HG02852 (cell line): ENCODE results near the gene RALGPS1.

ENCODE experiments used
- ATAC-seq: cut with Tn5 transposase; IDR thresholded peaks from one replicate; pipeline ENCODE4 v1.9.1; 2021; ENCODE audit warnings: mild to moderate bottlenecking, moderate library complexity; ENCODE audit not compliant: unreplicated experiment

Gene RALGPS1

DNA sequence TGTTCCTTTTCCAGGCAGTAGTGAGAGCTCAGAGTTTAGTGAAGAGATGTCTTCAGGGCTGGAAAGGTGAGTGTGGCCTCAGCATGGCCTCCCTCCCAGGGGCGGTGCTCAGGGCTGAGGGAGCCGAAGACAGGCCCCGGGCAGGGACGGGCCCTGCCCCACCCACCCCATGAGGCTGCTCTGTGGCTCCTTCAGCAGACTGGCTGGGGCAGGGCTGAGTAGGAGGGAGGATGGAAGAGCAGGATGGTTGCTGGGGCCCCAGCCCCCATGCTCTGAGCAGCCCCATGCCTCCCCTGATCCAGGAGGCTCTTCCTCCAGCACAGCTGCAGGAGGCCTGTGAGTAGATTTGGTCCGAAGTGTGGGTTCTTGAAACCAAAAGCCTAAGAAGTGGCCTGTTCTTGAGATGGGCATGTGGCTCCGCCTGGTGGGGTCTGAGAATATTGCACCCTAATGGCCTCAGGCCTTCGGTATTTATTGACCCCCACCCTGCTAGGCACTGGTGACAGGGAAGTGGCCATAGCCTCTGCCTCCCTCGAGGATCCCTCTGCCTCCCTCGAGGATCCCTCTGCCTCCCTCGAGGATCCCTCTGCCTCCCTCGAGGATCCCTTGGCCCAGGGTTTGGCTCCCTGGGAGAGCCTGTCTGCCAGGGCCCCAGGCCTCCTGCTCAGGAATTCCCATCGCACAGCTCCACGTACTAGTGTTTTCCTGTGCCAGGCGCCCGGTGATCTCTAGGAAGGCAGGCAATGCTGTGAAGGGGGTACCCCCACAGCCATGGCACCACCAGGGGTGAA, 284.6 kb downstream of the RALGPS1 start:
- no peak for ATAC-seq

DNA sequence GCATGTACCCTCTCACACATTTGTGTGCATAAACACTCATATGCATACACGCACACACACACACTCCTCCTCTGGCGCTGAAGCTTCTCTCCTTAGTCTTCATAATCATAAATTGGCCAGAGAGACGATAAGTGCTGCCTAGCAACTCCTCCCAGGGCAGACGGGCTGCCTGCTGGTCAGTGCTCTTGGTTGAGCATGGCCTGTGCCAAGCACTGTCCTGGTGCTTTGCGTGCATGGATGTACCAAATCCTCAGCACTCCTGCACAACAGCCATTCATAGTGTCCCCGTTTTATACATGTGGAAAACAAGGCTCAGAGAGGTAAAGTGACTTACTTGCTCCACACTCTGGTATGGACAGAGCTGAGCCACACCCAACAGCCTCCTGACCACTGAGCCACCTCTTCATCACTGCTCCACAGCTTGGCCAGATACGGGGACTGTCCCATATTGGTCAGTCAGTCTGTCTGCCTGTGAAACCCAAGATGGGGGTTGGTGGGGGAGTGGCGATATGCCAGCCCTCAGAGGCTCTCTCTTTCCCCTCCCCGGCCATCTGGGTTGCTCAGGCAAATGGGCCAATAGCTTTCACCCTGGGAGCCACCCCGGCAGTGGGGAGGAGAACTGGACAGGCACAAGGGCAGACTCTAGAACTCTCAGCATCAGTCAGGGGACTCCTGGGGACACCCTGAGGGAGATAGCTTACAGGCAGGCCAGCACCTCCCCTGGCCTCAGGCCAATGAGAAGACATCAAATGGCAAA, 285.7 kb downstream of the RALGPS1 start:
- no peak for ATAC-seq

DNA sequence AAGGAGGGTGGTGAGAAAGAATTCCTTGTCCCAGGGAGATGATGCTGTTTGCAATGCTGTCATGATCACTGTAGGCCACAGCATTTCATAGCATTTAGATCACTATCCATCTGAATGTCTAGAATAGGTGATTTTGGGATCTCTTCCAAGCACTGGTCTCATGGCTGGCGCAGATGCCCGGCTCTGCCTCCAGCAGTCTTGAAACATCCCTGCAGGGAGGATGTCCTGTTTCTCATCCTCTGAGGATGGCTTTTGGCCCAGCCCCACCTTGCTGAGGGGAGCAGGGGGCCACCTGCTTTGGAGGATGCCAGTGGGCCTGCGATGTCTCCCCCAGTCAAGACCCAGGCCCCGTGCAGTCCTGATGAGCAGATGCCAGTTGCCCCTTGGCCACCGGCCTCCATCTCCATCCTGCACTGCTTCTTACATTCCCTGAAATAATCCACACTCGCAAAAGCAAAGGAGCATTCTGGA, 286.5 kb downstream of the RALGPS1 start:
- no peak for ATAC-seq

DNA sequence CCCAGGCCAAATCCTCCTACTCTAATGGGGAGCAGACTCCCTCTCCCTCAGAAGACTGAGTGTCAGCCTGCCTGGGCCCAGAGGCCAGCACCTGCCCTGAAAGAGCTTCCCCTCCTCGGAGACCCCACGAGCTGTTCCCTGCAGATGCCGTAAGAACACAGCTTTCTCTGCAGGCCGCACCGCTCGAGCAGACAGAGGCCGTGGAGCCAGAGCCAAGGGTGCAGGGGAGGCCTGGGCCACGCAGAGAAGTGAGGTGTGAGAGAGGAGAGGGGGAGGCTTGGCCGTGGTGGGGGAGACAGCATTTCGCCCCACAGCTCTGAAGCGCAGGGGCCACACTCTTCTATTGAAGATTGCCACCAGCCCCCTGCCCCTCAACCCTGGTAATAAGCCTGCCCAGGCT, 287.1 kb downstream of the RALGPS1 start:
- no peak for ATAC-seq

DNA sequence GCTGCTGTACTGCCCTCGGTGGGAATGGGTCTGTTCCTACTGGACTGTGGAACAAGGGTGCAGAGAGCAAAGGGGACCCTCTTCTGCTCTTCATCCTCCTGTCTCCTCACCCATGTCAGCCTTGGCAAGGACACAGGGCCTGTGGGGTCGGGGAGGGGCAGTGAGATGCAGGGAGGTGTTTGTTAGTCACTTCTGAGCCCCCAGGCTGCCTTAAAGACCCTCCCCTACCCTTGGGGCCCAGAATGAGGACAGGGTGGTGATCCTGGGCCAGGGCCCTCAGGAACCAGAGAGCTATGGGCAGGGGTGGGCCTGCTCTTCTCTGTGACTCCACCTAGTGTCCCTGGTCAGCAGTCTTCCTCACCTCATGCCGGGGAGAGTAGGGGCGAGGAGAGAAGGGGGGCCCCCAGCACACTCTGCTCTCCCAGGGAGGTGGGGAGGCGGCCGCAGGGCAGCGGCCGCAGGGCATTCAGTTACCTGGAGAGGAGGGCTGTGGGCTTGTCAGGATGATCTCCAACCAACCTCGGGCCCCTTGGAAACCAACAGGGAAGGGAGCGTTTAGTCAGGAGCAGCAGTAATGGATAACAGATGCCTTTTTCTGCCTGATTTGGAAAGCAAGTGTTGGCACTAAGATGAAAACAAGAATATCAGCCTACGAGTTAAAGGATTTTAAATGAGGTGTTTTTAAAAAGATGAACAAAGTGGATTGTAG, 288.0 kb downstream of the RALGPS1 start:
- no peak for ATAC-seq

DNA sequence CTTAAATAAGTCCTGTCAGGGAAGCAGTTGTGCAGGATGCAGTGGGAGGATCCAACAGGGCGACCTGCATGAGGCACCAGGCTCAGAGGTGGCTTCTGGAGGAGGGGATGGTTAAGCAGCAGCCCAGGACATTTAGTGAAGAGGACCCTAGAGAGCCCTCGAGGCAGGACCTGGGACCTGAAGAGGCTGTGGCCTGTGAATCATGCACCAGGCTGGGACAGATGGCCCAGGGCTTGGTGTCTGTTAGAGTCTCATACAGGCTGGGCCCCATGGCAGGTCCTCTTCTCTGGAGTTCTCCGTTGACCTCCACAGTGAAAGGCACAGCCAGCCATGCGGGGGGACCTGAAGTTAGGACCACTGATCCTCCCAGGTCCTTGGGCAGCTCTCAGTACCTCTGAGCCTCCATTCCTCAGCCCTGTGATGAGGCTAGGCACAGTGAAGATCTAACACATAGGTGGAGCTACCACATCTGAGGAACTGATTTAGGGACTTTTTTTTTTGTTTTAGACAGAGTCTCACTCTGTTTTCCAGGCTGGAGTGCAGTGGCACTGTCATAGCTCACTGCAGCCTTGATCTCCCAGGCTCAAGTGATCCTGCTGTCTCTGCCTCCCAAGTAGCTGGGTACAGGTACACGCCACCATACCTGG, 289.2 kb downstream of the RALGPS1 start:
- no peak for ATAC-seq

DNA sequence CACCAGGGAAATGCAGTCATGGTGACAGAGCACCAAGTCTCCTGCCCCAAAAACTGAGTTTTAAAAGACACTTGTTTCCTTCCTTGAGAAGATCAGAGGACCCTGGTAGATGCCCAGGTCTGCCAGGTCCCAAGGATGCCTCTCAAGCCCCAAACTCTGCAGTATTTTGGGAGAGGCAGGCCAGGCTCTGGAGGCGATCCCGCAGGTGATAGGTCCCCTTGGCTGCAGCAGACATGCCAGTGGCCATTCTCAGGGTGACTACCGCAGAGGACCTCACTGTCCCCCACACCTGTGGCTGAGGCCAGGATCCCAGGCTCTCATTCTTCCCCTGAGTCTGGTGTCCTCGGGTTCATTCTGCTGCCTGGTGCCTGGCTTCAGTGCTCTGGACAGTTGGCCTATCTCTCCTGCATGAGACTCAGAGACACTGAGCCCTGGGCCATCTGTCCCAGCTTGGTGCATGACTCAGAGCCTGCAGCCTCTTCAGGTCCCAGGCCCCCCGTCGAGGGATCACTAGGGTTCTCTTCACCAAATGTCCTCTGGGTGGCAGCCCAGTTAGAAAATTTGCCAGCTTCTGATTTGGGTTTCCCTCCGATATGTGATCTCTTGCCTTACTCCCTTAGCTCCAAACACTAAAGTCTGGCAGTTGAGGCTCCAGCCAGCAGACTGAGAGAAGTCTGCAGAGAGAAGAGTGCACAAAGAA, 290.3 kb downstream of the RALGPS1 start:
- no peak for ATAC-seq

DNA sequence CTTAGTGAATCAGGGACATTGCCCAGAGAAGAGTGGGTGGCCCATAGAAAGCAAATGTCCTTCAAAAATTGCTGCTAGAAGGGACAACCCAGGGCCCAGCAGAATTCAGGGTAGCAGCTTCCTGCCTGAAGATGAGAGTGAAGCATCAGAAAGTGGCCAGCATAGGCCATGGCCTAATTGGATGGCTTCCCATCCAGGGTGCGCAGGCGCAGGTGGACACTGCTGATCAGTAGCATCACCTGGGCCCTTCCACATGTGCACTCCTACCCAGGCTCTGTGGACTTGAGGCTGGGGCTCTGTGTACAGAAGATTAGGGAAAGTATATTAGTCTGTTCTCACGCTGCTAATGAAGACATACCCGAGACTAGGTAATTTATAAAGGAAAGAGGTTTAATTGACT, 291.4 kb downstream of the RALGPS1 start:
- ATAC-seq, result no peak

DNA sequence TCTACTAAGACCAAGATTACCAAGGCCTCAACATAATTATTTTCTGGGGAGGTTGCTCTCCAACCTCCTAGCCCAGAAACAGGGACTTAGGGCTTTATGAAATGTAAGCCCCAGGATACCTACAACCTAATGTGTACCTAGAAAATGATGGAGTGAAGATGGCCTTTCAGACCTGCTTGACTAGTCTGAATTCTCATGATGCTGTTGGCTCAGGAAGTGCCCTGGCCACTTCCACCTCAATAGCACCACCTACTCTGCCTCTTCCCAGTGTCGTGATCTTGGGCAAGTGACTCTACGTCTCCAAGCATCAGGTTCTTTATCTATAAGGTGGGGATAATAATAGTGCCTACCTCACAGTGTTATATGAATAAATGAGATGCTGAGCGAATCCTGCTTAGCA, 292.1 kb downstream of the RALGPS1 start:
- ATAC-seq, result no peak

DNA sequence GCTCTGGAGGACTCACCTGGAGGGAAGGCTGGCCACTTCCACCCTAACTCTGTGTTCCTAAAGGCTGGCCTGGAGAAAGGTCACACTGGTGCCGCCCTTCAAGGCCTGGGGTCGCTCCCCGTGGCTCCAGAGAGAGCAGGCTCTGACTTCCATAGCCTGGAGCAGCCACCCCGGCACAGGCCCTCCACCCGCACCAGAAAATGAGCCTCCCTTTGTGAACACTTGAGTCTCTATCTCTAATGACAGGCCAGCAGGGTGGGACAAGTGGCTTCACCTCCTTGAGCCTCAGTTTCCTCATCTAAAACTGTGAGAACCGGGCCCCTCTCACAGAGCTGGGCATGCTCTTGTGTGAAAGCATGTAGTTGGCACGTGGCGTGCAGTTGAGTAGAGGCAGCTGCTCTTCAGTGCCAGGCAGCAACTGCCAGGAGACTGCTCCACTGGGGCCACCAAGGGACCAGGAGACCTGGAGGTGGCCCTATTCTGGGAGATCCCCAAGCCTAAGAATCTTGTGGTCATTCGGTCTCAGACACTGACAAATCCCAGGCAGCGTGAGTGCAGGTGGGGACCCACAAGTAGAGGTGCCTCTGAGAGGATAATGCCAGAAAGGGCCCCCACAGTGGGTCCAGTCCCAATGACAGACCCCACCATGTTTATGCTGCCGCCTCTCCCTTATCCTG, 293.3 kb downstream of the RALGPS1 start:
- no peak for ATAC-seq

DNA sequence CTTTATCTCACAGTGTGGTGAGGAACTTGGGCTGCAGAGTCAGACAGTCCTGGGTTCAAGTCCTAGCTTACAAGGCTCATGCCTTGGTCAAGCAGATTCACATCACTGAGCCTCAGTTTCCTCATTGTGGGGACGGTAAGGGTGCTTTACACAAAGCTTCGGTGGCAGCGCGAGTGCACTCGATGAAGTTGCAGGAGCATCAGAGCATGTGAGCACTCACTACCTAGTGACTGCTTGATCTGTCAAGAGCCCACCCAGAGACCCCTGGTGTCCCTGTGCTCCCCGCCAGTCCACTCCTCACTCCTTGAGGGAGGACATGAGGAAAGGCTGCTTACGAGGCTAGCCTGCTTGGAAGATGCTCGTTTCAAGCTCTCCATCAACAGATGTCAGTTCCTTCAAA, 293.8 kb downstream of the RALGPS1 start:
- ATAC-seq, result no peak

DNA sequence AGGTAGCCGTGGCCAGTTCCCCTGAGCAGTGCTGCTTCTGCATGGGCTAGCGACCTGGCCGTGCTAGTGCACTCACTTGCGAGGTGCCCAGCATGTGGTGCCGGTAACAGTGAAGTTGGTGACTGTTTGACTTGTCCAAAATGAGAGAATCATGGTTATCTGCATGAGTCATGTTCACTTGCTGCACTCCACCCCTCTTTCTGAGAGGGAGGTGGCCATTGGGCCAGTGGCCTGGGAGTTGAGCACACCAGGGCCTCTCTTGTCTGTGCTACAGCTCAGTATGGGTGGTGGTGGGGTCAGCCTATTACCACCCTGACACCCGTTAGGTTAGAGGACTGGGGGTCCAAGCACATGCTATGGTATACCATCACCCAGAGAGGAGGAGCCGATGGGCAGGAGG, 294.6 kb downstream of the RALGPS1 start:
- ATAC-seq, result no peak

DNA sequence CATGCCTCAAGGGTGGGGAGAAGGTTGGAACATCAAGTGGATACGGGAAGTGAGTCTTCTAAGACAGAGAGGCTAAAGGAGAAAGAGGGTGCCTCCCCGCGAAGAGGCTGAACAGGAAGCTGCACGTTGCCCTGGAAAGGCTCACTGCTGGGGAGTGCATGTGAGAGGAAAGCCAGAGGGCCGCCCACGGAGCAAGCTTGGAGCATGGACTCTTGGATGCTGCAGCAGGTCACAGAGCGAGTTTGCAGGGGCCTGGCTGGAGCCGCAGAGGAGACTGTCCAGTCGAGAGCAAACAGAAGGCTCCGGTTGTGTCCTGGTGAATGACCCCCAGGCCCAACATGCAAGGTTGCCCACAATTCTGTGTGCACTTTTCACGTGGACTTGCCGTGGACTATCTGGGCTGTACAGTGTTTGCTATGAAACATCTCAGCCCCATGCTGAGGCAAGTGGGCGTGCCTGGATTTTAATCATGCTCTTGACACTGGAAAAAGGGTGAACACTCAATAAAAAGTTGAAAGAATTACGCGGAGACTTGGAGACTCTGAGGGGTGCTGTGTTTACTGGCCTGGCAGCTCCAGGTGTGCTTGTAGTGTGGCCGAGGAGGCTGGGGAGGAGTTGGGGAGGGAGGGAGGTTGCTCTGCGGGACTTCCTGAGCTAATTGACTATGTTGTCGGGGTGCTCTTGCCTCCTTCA, 295.5 kb downstream of the RALGPS1 start:
- ATAC-seq, result no peak

DNA sequence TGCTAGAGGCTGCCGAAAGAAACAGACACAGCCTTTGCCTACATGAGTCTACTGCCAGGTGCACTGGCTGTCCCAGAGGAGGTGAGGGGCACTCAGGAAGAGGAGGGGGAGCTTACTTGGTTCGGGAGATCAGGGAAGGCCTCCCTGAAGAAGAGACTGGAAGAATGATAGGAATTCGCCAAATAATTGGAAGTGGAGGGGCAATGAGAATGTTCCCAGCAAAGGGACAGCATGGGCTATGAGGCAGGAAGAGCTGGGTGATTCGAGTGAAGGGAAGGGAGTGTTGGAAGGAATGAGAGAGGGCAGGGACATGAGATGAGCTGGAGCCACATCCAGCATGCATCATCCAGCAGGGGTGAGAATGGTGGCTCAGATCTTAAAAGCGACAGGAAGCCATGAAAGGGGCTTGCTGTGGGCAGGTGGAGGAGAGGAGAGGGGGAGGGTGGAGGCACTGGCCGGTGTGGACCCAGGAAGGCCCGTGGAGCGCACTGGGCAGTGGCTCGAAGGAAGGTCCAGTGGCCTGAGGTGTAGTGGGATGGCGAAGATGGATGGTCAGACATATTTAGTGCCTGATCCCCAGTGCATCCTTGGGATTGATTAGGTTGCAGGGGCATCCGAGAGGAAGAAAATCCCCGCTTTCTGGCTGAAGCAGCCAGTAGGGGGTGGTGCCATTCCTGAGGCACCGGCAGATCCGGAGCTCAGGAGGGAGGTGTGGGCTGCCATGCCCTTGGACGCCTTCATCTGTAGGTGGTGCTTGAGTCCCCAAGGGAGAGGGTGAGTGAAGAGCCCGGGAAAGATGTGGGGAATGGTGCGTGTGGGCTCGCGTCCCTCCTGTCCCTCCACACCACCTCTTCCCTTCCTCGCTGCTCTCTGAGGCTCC, 296.5 kb downstream of the RALGPS1 start:
- no peak for ATAC-seq

DNA sequence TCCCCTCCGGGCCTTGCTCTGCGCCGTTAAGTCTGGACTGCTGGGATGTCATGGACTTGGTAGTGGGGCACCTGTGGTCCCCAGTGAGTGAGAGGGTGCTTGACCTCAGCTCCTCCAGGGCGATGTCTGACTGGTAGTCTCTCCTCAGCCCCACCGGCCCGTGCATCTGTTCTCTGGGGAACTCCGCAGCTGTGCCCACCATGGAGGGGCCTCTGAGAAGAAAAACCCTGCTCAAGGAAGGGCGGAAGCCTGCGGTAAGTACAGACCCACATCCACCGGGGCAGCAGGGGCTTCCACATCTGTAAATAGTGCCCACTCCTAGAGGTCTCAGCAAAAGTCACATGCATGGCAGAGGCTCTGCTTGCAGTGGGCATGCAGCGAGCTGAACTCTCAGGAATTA, 297.4 kb downstream of the RALGPS1 start:
- ATAC-seq, result no peak

DNA sequence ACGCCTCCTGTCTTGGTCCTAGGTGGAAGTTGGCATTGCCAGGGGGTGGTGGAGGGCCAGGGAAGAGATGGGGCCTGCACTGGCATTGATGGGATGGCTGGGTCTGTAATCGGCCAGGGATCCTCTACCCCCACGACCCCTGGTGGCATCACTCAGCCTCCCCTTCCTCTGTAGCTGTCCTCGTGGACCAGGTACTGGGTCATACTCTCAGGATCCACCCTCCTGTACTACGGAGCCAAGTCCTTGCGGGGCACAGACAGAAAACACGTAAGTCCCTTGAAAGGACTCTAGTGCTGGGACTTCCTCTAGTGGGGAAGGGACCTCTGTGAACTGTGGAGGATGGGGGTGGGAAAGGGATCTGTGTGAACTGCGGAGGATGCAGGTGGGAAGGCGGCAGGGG, 297.9 kb downstream of the RALGPS1 start:
- no peak for ATAC-seq

DNA sequence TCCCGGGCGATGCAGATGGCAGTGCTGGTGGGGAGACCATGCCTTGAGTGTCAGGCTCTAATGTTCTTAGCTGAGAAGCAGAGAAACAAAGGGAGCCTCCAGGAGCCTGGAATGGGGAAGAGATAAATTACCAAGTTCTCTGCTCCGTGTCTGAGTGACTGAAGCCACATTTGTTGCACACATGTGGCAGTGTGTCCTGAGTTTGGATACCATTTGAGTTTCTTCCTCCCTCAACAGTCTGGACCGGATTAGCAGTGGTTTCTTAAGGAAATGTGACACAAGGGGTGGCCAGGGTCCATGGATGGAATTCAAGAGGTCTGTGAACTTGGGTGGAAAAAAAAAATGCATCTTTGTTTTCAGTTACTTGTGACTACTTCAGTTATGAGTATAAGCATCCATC, 299.3 kb downstream of the RALGPS1 start:
- no peak for ATAC-seq
